Activated CD4-positive, alpha-beta T cell treated with anti-CD3 and anti-CD28 coated beads, Interleukin-2, amount 10 ng/mL, durations not matched to agents 24 days and 14 days (primary cell): Measurements from ENCODE around the gene SPATA13. TPM values are rescaled to one million over a fixed set of nuclear protein-coding genes. Genes with fewer than 3 reads are reported as not detected.

Source experiments
- DNase-seq: peaks from one replicate; pipeline ENCODE4 v3.0.0; 2022
- H3K27ac Mint-ChIP-seq: one replicate; pipeline ENCODE4 v1.8.0; 2022; ENCODE audit warnings: mild to moderate bottlenecking, mixed read lengths
- H3K27me3 Mint-ChIP-seq: one replicate; pipeline ENCODE4 v1.8.0; 2022; ENCODE audit warnings: mixed read lengths
- H3K36me3 Mint-ChIP-seq: one replicate; pipeline ENCODE4 v1.8.0; 2022; ENCODE audit warnings: low read depth, mild to moderate bottlenecking, mixed read lengths
- H3K4me1 Mint-ChIP-seq: one replicate; pipeline ENCODE4 v1.8.0; 2021; ENCODE audit warnings: mixed read lengths
- H3K4me3 Mint-ChIP-seq: one replicate; pipeline ENCODE4 v1.8.0; 2022; ENCODE audit warnings: mild to moderate bottlenecking, moderate library complexity, mixed read lengths
- H3K9me3 Mint-ChIP-seq: one replicate; pipeline ENCODE4 v1.8.0; 2021; ENCODE audit warnings: mixed read lengths
- intact Hi-C: fragments of 100-400 bp; cut with micrococcal nuclease; formaldehyde crosslinking; loops from one replicate; pipeline ENCODE4 v1.15.1; 2023
- total RNA-seq: library from RNA; stranded (reverse); gene quantifications from 2 replicates; pipeline ENCODE4 v1.2.3, GENCODE V29; 2022

SPATA13 gene
- total RNA-seq, 1 donor from 2014 or later = 43.6 TPM

GRCh38 chr13:24147570-24147963 lies 13.0 kb upstream of the SPATA13 start:
- DNase-seq = no peak
- peaks cover 6% of the 10 kb centered on the region for H3K4me1 Mint-ChIP-seq
- H3K9me3 Mint-ChIP-seq = no peaks in the 10 kb centered on the region
- no peaks in the 10 kb centered on the region for H3K36me3 Mint-ChIP-seq
- H3K4me3 Mint-ChIP-seq = no peak overlapping the region
- intact Hi-C loops = no loop called here
- peaks cover 19% of the 10 kb centered on the region for H3K27me3 Mint-ChIP-seq
- no peak overlapping the region for H3K27ac Mint-ChIP-seq

GRCh38 chr13:24148414-24149235 lies 11.9 kb upstream of the SPATA13 start:
- Mint-ChIP-seq H3K9me3 (no peaks in the 10 kb centered on the region), H3K36me3 (no peaks in the 10 kb centered on the region), H3K27ac (no peak overlapping the region), H3K4me1 (peaks cover 6% of the 10 kb centered on the region), H3K27me3 (peaks cover 27% of the 10 kb centered on the region), H3K4me3 (no peak overlapping the region)
- no peak for DNase-seq
- intact Hi-C loops = no loop called here

GRCh38 chr13:24149246-24150032 lies 11.1 kb upstream of the SPATA13 start:
- Mint-ChIP-seq H3K36me3 (no peaks in the 10 kb centered on the region), H3K4me3 (no peak overlapping the region), H3K4me1 (peaks cover 6% of the 10 kb centered on the region), H3K9me3 (no peaks in the 10 kb centered on the region), H3K27me3 (peaks cover 26% of the 10 kb centered on the region), H3K27ac (no peak overlapping the region)
- DNase-seq = no peak
- intact Hi-C loops = no loop called here

- H3K9me3 Mint-ChIP-seq = no peaks in the 10 kb centered on the region
- intact Hi-C loops = no loop called here
- peaks cover 6% of the 10 kb centered on the region for H3K4me1 Mint-ChIP-seq
- H3K4me3 Mint-ChIP-seq = no peak overlapping the region
- peaks cover 21% of the 10 kb centered on the region for H3K27me3 Mint-ChIP-seq
- no peak overlapping the region for H3K27ac Mint-ChIP-seq
- DNase-seq = no peak
- H3K36me3 Mint-ChIP-seq = no peaks in the 10 kb centered on the region
These were observed 9.9 kb upstream of the SPATA13 start for GRCh38 chr13:24150572-24150971.

- H3K4me1 Mint-ChIP-seq = peaks cover 6% of the 10 kb centered on the region
- intact Hi-C loops = no loop called here
- no peak for DNase-seq
- no peaks in the 10 kb centered on the region for H3K9me3 Mint-ChIP-seq
- H3K27ac Mint-ChIP-seq = no peak overlapping the region
- H3K27me3 Mint-ChIP-seq = peaks cover 23% of the 10 kb centered on the region
- no peaks in the 10 kb centered on the region for H3K36me3 Mint-ChIP-seq
- no peak overlapping the region for H3K4me3 Mint-ChIP-seq
These were observed 8.7 kb upstream of the SPATA13 start for GRCh38 chr13:24151864-24152263.

- Mint-ChIP-seq H3K4me1 (peaks cover 5% of the 10 kb centered on the region), H3K4me3 (no peak overlapping the region), H3K27me3 (peaks cover 20% of the 10 kb centered on the region), H3K36me3 (no peaks in the 10 kb centered on the region), H3K9me3 (no peaks in the 10 kb centered on the region), H3K27ac (no peak overlapping the region)
- DNase-seq = no peak
- intact Hi-C loops = no loop called here
These were observed 8.0 kb upstream of the SPATA13 start for GRCh38 chr13:24152292-24153214.

GRCh38 chr13:24153347-24153746 lies 7.2 kb upstream of the SPATA13 start:
- H3K27me3 Mint-ChIP-seq = peaks cover 28% of the 10 kb centered on the region
- no peaks in the 10 kb centered on the region for H3K9me3 Mint-ChIP-seq
- no peak for DNase-seq
- H3K36me3 Mint-ChIP-seq = no peaks in the 10 kb centered on the region
- peaks cover 4% of the 10 kb centered on the region for H3K4me1 Mint-ChIP-seq
- H3K4me3 Mint-ChIP-seq = no peak overlapping the region
- intact Hi-C loops = no loop called here
- no peak overlapping the region for H3K27ac Mint-ChIP-seq

- no peaks in the 10 kb centered on the region for H3K9me3 Mint-ChIP-seq
- no peak overlapping the region for H3K4me3 Mint-ChIP-seq
- intact Hi-C loops = no loop called here
These were observed 6.4 kb upstream of the SPATA13 start for GRCh38 chr13:24153979-24154701.

GRCh38 chr13:24159357-24159756 lies 1.2 kb upstream of the SPATA13 start:
- no peak overlapping the region for H3K27ac Mint-ChIP-seq
- H3K4me3 Mint-ChIP-seq = no peak overlapping the region
- no peak for DNase-seq
- peaks cover 18% of the 10 kb centered on the region for H3K4me1 Mint-ChIP-seq
- intact Hi-C loops = no loop called here
- peaks cover 27% of the 10 kb centered on the region for H3K27me3 Mint-ChIP-seq
- H3K36me3 Mint-ChIP-seq = peaks cover under 1% of the 10 kb centered on the region
- no peaks in the 10 kb centered on the region for H3K9me3 Mint-ChIP-seq

More at GRCh38 chr13:24153979-24154701, 6.4 kb upstream of the SPATA13 start:
- no peak for DNase-seq
- Mint-ChIP-seq H3K27me3 (peaks cover 27% of the 10 kb centered on the region), H3K36me3 (no peaks in the 10 kb centered on the region), H3K27ac (no peak overlapping the region), H3K4me1 (no peaks in the 10 kb centered on the region)

- peaks cover 10% of the 10 kb centered on the region for H3K36me3 Mint-ChIP-seq
- H3K4me1 Mint-ChIP-seq = peaks cover 25% of the 10 kb centered on the region
- peak overlapping the region; percentile 90 for H3K27ac Mint-ChIP-seq
- peak; percentile 85 for DNase-seq
- peaks cover 26% of the 10 kb centered on the region for H3K27me3 Mint-ChIP-seq
- peak overlapping the region; percentile 95 for H3K4me3 Mint-ChIP-seq
- intact Hi-C loops = loop anchor here (1.0 to 5.0 kb wide), 6 partner anchors 26 to 784 kb away; partner anchors contain the start of gene PARP4
- H3K9me3 Mint-ChIP-seq = no peaks in the 10 kb centered on the region
These were observed 673 bp downstream of the SPATA13 start for GRCh38 chr13:24161010-24161775.

- intact Hi-C loops = loop anchor here (1.0 to 5.0 kb wide), 6 partner anchors 25 to 785 kb away; partner anchors contain the start of gene PARP4
- H3K27me3 Mint-ChIP-seq = peaks cover 22% of the 10 kb centered on the region
- H3K27ac Mint-ChIP-seq = no peak overlapping the region
- no peak for DNase-seq
- peaks cover 26% of the 10 kb centered on the region for H3K4me1 Mint-ChIP-seq
- peaks cover under 1% of the 10 kb centered on the region for H3K9me3 Mint-ChIP-seq
- peak overlapping the region; percentile 95 for H3K4me3 Mint-ChIP-seq
- H3K36me3 Mint-ChIP-seq = peaks cover 13% of the 10 kb centered on the region
These were observed 1.5 kb downstream of the SPATA13 start for GRCh38 chr13:24161980-24162525.

- intact Hi-C loops = loop anchor here (5.0 kb wide), 3 partner anchors 45 to 785 kb away; no protein-coding TSS in a partner anchor
- peak overlapping the region; percentile 95 for H3K4me3 Mint-ChIP-seq
- H3K27ac Mint-ChIP-seq = no peak overlapping the region
- peaks cover 3% of the 10 kb centered on the region for H3K9me3 Mint-ChIP-seq
- H3K27me3 Mint-ChIP-seq = peaks cover 21% of the 10 kb centered on the region
- peaks cover 15% of the 10 kb centered on the region for H3K36me3 Mint-ChIP-seq
- peaks cover 29% of the 10 kb centered on the region for H3K4me1 Mint-ChIP-seq
- no peak for DNase-seq
These were observed 2.1 kb downstream of the SPATA13 start for GRCh38 chr13:24162604-24163003.
